Measurements from ENCODE around the gene KLF9. TPM values are rescaled to one million over a fixed set of nuclear protein-coding genes. Genes with fewer than 3 reads are reported as not detected.

KLF9 gene
- polyA plus RNA-seq, 1 donor (not counting 4 experiments of a cell fraction or from before 2014, with no cell fraction given) = 4.5 TPM

DNA sequence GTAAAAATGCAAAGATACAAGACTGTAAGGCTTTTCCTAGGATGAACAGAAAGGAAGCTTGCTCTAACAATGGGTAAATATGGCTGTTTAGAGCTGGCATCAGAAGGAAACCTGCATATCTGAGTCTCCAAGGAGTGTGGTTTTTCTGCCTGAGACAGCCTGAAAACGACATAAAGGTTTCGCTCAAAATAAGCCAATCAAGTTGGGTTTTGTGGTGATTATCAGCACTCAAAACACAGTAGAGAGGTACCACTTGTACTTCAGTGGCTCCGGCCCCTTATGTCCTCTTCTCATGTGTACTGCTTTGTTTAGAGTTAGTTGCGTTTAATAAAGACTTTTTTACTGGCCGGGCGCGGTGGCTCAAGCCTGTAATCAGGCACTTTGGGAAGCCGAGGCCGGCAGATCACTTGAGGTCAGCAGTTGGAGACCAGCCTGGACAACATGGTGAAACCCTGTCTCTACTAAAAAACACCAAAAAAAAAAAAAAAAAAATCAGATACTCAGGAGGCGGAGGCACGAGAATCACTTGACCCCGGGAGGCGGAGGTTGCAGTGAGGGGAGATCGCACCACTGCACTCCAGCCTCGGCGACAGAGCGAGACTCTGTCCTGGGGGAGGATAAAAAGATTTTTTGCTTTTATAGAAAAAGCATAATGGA, 39.4 kb downstream of the KLF9 start:
- Histone ChIP-seq H3K4me1 (ENCODE audit: control insufficient read depth, extremely low read depth, insufficient read depth, low read length) (no peaks in the 10 kb centered on the region), H4K20me1 (ENCODE audit: control insufficient read depth, extremely low read depth, insufficient read depth, low read length) (no peaks in the 10 kb centered on the region), H3K36me3 (ENCODE audit: control insufficient read depth in 2 of 2, extremely low read depth in 1 of 2, insufficient read depth in 2 of 2, low read length in 2 of 2) (no peaks in the 10 kb centered on the region), H3K79me2 (ENCODE audit: control insufficient read depth, insufficient read depth, low read length) (no peaks in the 10 kb centered on the region), H3K4me3 (ENCODE audit: control insufficient read depth in 2 of 3, extremely low read depth in 1 of 3, insufficient read depth in 2 of 3, low read depth in 1 of 3, low read length in 3 of 3) (no peak overlapping the region), H3K27ac (ENCODE audit: control insufficient read depth, insufficient read depth, low read length) (no peak overlapping the region), H2AFZ (ENCODE audit: control insufficient read depth, low read length) (no peak overlapping the region), H3K27me3 (ENCODE audit: control insufficient read depth, extremely low read depth, insufficient read depth, low read length) (no peaks in the 10 kb centered on the region), H3K9me1 (ENCODE audit: control insufficient read depth, extremely low read depth, insufficient read depth, low read length) (no peaks in the 10 kb centered on the region), H3K9ac (ENCODE audit: control insufficient read depth, extremely low read depth, insufficient read depth, low read length) (no peak overlapping the region), H3K9me3 (ENCODE audit: control insufficient read depth, low read depth, low read length) (no peaks in the 10 kb centered on the region), H3K4me2 (ENCODE audit: control insufficient read depth, extremely low read depth, insufficient read depth, low read depth, low read length) (no peak overlapping the region)
- dilution Hi-C loops (cut with MboI; ENCODE audit: extremely low pct_ligation_motif_present, low sequenced_read_pairs) = no loop called here
- DNase-seq (ENCODE audit: low read depth, low spot score) (no peak), FAIRE-seq (no peak)
- TF ChIP-seq, protein P1, sequence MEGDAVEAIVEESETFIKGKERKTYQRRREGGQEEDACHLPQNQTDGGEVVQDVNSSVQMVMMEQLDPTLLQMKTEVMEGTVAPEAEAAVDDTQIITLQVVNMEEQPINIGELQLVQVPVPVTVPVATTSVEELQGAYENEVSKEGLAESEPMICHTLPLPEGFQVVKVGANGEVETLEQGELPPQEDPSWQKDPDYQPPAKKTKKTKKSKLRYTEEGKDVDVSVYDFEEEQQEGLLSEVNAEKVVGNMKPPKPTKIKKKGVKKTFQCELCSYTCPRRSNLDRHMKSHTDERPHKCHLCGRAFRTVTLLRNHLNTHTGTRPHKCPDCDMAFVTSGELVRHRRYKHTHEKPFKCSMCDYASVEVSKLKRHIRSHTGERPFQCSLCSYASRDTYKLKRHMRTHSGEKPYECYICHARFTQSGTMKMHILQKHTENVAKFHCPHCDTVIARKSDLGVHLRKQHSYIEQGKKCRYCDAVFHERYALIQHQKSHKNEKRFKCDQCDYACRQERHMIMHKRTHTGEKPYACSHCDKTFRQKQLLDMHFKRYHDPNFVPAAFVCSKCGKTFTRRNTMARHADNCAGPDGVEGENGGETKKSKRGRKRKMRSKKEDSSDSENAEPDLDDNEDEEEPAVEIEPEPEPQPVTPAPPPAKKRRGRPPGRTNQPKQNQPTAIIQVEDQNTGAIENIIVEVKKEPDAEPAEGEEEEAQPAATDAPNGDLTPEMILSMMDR (optimal IDR thresholded peaks at IDR 0.05 in 1 of 3, IDR thresholded peaks at IDR 0.05 in 1 of 3, conservative IDR thresholded peaks at IDR 0.05 in 1 of 3; ENCODE audit: extremely low read depth in 1 of 3, insufficient read depth in 2 of 3, low read length in 3 of 3) = no peak
- no peak for TF ChIP-seq EZH2 (IDR thresholded peaks at IDR 0.05; ENCODE audit: low read length)

DNA sequence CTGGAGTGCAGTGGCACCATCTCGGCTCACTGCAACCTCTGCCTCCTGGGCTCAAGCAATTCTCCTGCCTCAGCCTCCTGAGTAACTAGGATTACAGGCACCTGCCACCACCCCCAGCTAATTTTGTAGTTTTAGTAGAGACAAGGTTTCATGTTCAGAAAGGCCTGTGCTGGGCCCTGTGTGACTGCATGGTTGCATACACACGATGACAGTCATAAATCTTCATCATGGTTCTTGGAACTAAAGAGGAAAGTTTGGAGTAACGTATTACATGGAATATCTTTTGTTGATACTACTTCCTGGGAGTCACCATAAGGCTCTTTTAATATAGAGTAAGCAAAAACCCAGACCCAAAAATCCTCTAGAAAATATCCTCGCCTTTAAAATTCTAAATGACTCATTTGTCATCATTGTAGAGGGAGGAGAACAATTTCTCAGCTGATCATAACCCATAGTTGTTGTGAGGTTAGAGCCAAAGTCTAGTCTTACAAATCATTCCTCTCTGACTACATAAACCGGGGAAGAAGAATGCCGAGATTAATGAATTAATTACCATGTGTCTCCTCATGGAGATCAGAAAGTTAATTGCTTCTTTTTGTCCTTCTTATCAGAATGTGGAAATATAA, 47.0 kb downstream of the KLF9 start:
- dilution Hi-C loops (cut with MboI; ENCODE audit: extremely low pct_ligation_motif_present, low sequenced_read_pairs) = no loop called here
- no peaks in the 10 kb centered on the region for H3K27me3 ChIP-seq (ENCODE audit: control insufficient read depth, extremely low read depth, insufficient read depth, low read length)
- H2AFZ ChIP-seq (ENCODE audit: control insufficient read depth, low read length) = no peak overlapping the region
- H4K20me1 ChIP-seq (ENCODE audit: control insufficient read depth, extremely low read depth, insufficient read depth, low read length) = no peaks in the 10 kb centered on the region
- H3K9ac ChIP-seq (ENCODE audit: control insufficient read depth, extremely low read depth, insufficient read depth, low read length) = no peak overlapping the region
- H3K79me2 ChIP-seq (ENCODE audit: control insufficient read depth, insufficient read depth, low read length) = no peaks in the 10 kb centered on the region
- H3K4me2 ChIP-seq (ENCODE audit: control insufficient read depth, extremely low read depth, insufficient read depth, low read depth, low read length) = no peak overlapping the region
- FAIRE-seq (no peak), DNase-seq (ENCODE audit: low read depth, low spot score) (no peak)
- no peaks in the 10 kb centered on the region for H3K36me3 ChIP-seq (ENCODE audit: control insufficient read depth in 2 of 2, extremely low read depth in 1 of 2, insufficient read depth in 2 of 2, low read length in 2 of 2)
- no peaks in the 10 kb centered on the region for H3K9me1 ChIP-seq (ENCODE audit: control insufficient read depth, extremely low read depth, insufficient read depth, low read length)
- no peak for TF ChIP-seq EZH2 (IDR thresholded peaks at IDR 0.05; ENCODE audit: low read length)
- TF ChIP-seq, protein P1 (optimal IDR thresholded peaks at IDR 0.05 in 1 of 3, IDR thresholded peaks at IDR 0.05 in 1 of 3, conservative IDR thresholded peaks at IDR 0.05 in 1 of 3; ENCODE audit: extremely low read depth in 1 of 3, insufficient read depth in 2 of 3, low read length in 3 of 3) = no peak
- no peak overlapping the region for H3K4me3 ChIP-seq (ENCODE audit: control insufficient read depth in 2 of 3, extremely low read depth in 1 of 3, insufficient read depth in 2 of 3, low read depth in 1 of 3, low read length in 3 of 3)
- H3K27ac ChIP-seq (ENCODE audit: control insufficient read depth, insufficient read depth, low read length) = no peak overlapping the region
- H3K4me1 ChIP-seq (ENCODE audit: control insufficient read depth, extremely low read depth, insufficient read depth, low read length) = no peaks in the 10 kb centered on the region
- H3K9me3 ChIP-seq (ENCODE audit: control insufficient read depth, low read depth, low read length) = no peaks in the 10 kb centered on the region

Measured in keratinocyte (primary cell).